HL-60 (cell line): ENCODE data around the gene CENPF.

Experiments
- CTCF ChIP-seq: IDR thresholded peaks from one replicate; pipeline ENCODE4 v1.5.1; 2011; ENCODE audit warnings: low read length, control low read depth, inconsistent platforms; ENCODE audit not compliant: insufficient read depth
- GABPA ChIP-seq: IDR thresholded peaks from 2 replicates; pipeline ENCODE4 v1.6.1; 2012; ENCODE audit warnings: low read depth

- TF ChIP-seq CTCF, result no peak
- no peak for TF ChIP-seq GABPA
Measured at GRCh38 chr1:214602764-214603657, at the start of gene CENPF.
